ENCODE data around the gene EEF1AKMT4.

GRCh38 chr3:184229394-184230080 is 19.9 kb upstream of the EEF1AKMT4 start, which contains the start of gene VWA5B2:
- no peak for TF ChIP-seq POLR2A (IDR thresholded peaks at IDR 0.05)
- TF ChIP-seq CTCF (IDR thresholded peaks at IDR 0.05) = peak; percentile 12 to 39 (median 31)
